NB4 (cell line): ENCODE data around the gene SH2D1A.
A peak's percentile ranks its signal among the peaks of the same experiment; 100 is the strongest.

Source experiments
- DNase-seq: peaks from one replicate; pipeline ENCODE4 v3.0.0; 2010; ENCODE audit warnings: low read depth
- H3K4me3 ChIP-seq: one replicate; pipeline ENCODE4 v1.5.1; 2011; ENCODE audit warnings: mild to moderate bottlenecking, low read depth, low read length, moderate library complexity
- MYC ChIP-seq: IDR thresholded peaks from 2 replicates; pipeline ENCODE4 v1.6.1; 2011; ENCODE audit warnings: low read depth, low read length
- POLR2A ChIP-seq: IDR thresholded peaks from 2 replicates; pipeline ENCODE4 v1.6.1; 2011; ENCODE audit warnings: mild to moderate bottlenecking; ENCODE audit not compliant: insufficient read length; ENCODE audit errors: extremely low read depth
- TF ChIP-seq, protein P1 (sequence below): IDR thresholded peaks from one replicate; pipeline ENCODE4 v1.5.1; 2012; ENCODE audit warnings: low read depth, low read length
- TF ChIP-seq, protein P2 (sequence below): IDR thresholded peaks from 2 replicates; pipeline ENCODE4 v1.6.1; 2011; ENCODE audit warnings: low read depth, low read length

Gene SH2D1A

GRCh38 chrX:124362761-124363160 is 16.4 kb downstream of the SH2D1A start:
- no peak for DNase-seq
- no peak overlapping the region for H3K4me3 ChIP-seq
- TF ChIP-seq, protein P1, sequence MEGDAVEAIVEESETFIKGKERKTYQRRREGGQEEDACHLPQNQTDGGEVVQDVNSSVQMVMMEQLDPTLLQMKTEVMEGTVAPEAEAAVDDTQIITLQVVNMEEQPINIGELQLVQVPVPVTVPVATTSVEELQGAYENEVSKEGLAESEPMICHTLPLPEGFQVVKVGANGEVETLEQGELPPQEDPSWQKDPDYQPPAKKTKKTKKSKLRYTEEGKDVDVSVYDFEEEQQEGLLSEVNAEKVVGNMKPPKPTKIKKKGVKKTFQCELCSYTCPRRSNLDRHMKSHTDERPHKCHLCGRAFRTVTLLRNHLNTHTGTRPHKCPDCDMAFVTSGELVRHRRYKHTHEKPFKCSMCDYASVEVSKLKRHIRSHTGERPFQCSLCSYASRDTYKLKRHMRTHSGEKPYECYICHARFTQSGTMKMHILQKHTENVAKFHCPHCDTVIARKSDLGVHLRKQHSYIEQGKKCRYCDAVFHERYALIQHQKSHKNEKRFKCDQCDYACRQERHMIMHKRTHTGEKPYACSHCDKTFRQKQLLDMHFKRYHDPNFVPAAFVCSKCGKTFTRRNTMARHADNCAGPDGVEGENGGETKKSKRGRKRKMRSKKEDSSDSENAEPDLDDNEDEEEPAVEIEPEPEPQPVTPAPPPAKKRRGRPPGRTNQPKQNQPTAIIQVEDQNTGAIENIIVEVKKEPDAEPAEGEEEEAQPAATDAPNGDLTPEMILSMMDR: no peak
- TF ChIP-seq POLR2A: no peak
- TF ChIP-seq, protein P2, sequence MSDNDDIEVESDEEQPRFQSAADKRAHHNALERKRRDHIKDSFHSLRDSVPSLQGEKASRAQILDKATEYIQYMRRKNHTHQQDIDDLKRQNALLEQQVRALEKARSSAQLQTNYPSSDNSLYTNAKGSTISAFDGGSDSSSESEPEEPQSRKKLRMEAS: no peak
- no peak for TF ChIP-seq MYC

GRCh38 chrX:124369722-124370121 is 23.4 kb downstream of the SH2D1A start:
- no peak for DNase-seq
- H3K4me3 ChIP-seq: no peak overlapping the region
- no peak for TF ChIP-seq POLR2A
- TF ChIP-seq, protein P2: no peak
- TF ChIP-seq, protein P1: no peak

- H3K4me3 ChIP-seq: no peak overlapping the region
- TF ChIP-seq MYC (no peak), POLR2A (no peak)
- TF ChIP-seq, protein P1: no peak
- TF ChIP-seq, protein P2: no peak
- DNase-seq: no peak
Measured at GRCh38 chrX:124373348-124373747, 27.0 kb downstream of the SH2D1A start.

- no peak overlapping the region for H3K4me3 ChIP-seq
- no peak for DNase-seq
- TF ChIP-seq, protein P1: no peak
- TF ChIP-seq, protein P2: no peak
- TF ChIP-seq POLR2A (no peak), MYC (no peak)
Measured at GRCh38 chrX:124378643-124379042, 32.3 kb downstream of the SH2D1A start.

DNA sequence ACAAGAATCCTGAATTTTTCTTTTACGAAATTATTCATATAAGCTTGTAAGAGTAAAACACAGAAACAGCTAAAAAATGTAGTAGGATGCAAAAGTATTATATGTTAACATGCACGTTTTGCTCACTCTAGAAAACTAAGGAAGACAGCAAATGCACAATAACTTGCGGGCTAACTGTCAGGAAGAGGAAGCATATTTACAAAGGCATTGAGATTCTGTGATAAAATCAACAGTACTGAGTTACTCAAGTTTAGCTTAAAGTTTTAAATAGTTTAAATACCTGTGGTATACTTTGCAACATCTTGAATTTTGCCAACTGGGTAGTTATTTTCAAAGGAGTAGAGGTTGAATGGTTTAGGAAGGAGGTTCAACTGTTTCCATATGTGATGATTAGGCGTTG is 37.0 kb downstream of the SH2D1A start:
- peak; percentile 10 for DNase-seq
- TF ChIP-seq MYC (no peak), POLR2A (no peak)
- TF ChIP-seq, protein P2: no peak
- TF ChIP-seq, protein P1: no peak
- H3K4me3 ChIP-seq: no peak overlapping the region

DNA sequence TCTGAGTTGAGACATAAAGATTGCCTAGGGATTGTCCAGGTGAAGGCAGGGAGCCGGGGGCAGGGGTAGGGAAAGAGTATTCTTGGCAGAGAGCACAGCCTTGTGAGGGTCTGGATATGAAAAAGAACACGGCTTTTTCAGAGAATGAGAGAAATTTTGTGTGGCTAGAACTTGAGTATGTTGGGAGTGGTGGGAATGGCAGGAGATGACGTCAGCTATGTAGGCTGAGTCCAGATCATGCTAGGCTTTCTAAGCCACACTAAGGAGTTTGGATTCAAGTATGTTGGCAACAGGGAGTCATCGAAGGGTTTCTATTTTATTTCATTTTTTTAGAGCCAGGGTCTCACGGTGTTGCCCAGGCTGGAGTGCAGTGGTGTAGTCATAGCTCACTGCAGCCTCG is 40.0 kb downstream of the SH2D1A start:
- DNase-seq: no peak
- no peak overlapping the region for H3K4me3 ChIP-seq
- no peak for TF ChIP-seq POLR2A
- TF ChIP-seq, protein P1: no peak
- TF ChIP-seq, protein P2: no peak
- TF ChIP-seq MYC: no peak
